ENCODE measurements around the gene UMODL1. TPM values are rescaled to one million over a fixed set of nuclear protein-coding genes. Genes with fewer than 3 reads are reported as not detected.
"Not testable (repeated sequence)": the region's sequence is repeated elsewhere in the genome, so short reads cannot be mapped to it uniquely, and the experiment has no call there.

The UMODL1 gene
- total RNA-seq, 1 experiment from 2014 or later: 0.30 TPM

DNA sequence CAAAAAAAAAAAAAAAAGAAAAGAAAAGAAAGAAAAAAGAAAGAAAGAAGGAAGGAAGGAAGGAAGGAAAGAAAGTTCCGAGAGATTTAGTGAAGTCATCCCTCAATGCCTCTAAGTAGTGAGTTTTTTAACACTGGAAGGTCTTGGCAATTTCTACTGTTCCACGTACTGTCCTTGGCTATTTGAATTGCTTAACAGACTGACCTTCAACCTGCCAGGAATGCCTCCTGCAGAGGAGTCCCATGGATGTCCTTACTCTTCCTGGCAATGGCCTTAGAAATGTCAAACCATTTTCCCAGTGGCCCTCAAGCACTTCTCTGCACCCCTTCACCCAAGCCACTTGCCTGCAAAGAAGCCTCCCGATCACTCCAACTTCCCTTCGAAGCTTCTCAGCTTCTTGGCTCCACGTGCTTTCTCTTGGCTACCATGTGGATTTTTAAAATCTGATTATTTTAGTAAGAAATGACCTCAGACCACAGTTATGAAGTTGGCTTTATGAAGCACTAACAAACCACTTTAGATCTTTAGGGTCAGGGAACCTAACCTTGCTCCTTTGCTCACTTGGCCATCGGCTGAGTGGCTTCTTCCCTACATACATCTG lies 104.1 kb downstream of the UMODL1 start:
- Histone ChIP-seq H3K9me3 (replicated peaks) (no peaks in the 10 kb centered on the region), H3K36me3 (no peaks in the 10 kb centered on the region), H3K4me1 (no peaks in the 10 kb centered on the region; the same call in 1 of the 2 replicates), H3K27ac (no peak overlapping the region), H3K4me3 (no peak overlapping the region), H3K27me3 (no peaks in the 10 kb centered on the region; the same call in 1 of the 2 replicates)
- no peak for DNase-seq

DNA sequence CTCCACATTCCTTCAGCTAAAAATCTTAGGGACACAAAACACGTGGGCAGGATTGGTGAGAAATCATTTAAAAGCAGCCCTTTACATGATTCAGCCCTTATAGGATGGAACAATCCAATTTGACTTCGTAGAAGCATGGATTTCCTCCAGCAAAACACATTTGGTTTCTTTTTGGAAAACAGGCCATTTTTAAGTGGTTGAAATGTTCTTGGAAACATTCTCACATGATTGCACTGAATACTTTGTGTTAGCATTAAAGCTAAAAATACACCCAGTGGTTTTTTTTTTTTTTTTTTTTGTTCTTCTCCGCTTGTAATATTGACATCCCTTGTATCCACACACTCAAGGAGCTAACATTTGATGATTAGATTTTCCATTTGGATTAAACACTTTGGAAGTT lies 105.7 kb downstream of the UMODL1 start:
- no peaks in the 10 kb centered on the region; the same call in 1 of the 2 replicates for H3K4me1 ChIP-seq
- H3K9me3 ChIP-seq (replicated peaks): no peaks in the 10 kb centered on the region
- no peak overlapping the region for H3K4me3 ChIP-seq
- H3K36me3 ChIP-seq: no peaks in the 10 kb centered on the region
- no peak for DNase-seq
- H3K27ac ChIP-seq: no peak overlapping the region
- no peaks in the 10 kb centered on the region; the same call in 1 of the 2 replicates for H3K27me3 ChIP-seq

DNA sequence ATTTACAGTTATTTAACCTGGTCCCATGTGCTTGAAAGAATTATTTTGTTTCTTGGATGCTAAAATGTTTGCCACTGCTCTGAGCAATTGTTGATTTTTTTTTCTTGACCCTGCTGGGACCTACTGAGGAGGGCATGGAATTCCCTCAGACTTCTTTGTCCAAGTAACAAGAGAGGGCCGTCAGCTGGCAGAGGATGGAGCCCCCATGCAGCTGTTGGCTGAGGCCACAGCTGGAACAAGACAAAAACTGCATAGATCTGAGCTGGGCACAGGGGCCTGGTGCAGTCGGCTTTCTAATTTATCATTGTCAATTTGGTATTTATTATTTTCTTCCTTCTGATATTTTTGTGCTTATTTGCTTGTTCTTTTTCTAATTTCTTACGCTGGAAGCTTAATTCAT lies 108.2 kb downstream of the UMODL1 start:
- H3K4me3 ChIP-seq: no peak overlapping the region
- no peak overlapping the region for H3K27ac ChIP-seq
- peak in 1 of 2 experiments; percentile 51 for DNase-seq
- H3K36me3 ChIP-seq: no peaks in the 10 kb centered on the region
- no peaks in the 10 kb centered on the region for H3K9me3 ChIP-seq (replicated peaks)
- H3K27me3 ChIP-seq: no peaks in the 10 kb centered on the region
- H3K4me1 ChIP-seq: no peaks in the 10 kb centered on the region; the same call in 1 of the 2 replicates

DNA sequence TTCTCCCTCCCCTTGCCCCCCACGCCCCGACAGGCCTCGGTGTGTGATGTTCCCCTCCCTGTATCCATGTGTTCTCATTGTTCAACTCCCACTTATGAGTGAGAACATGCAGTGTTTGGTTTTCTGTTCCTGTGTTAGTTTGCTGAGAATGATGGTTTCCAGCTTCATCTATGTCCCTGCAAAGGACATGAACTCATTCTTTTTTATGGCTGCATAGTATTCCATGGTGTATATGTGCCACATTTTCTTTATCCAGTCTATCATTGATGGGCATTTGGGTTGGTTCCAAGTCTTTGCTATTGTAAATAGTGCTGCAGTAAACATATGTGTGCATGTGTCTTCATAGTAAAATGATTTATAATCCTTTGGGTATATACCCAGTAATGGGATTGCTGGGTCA lies 108.9 kb downstream of the UMODL1 start:
- H3K9me3 ChIP-seq (replicated peaks); H3K27me3 ChIP-seq; H3K27ac ChIP-seq; H3K4me1 ChIP-seq; H3K36me3 ChIP-seq; DNase-seq; H3K4me3 ChIP-seq: not testable (repeated sequence)

DNA sequence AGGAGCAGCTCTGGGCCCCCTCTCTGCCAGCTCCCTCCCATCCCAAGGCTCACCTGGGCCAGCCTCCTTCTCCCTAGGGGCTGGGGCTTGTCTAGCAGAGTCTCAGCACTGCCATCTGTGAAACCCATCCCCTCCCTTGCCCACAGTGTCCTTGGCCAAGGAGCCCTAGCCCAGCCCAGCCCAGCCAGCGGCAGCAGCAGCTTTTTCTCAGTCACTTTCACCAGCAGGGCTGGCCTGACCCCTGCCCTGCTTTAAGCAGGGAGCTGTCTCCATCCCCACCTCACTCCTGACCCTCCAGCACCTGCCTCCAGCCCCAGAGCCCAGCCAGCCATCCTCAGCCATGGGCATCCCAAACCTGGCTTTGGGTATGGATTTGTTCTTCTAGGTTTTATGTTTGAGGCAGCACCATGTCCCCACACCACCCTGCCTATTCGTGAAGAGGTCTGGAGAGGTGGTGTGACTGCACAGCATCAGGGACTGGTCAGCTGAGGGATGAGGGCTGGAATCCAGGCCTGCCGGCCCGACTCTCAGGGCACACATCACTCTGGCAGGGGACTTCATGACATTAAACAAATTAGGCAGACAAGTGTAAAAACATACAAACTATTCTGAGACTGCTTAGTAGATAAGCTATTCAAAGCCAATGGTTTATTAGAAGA lies 111.7 kb downstream of the UMODL1 start:
- no peaks in the 10 kb centered on the region for H3K9me3 ChIP-seq (replicated peaks)
- DNase-seq: no peak

DNA sequence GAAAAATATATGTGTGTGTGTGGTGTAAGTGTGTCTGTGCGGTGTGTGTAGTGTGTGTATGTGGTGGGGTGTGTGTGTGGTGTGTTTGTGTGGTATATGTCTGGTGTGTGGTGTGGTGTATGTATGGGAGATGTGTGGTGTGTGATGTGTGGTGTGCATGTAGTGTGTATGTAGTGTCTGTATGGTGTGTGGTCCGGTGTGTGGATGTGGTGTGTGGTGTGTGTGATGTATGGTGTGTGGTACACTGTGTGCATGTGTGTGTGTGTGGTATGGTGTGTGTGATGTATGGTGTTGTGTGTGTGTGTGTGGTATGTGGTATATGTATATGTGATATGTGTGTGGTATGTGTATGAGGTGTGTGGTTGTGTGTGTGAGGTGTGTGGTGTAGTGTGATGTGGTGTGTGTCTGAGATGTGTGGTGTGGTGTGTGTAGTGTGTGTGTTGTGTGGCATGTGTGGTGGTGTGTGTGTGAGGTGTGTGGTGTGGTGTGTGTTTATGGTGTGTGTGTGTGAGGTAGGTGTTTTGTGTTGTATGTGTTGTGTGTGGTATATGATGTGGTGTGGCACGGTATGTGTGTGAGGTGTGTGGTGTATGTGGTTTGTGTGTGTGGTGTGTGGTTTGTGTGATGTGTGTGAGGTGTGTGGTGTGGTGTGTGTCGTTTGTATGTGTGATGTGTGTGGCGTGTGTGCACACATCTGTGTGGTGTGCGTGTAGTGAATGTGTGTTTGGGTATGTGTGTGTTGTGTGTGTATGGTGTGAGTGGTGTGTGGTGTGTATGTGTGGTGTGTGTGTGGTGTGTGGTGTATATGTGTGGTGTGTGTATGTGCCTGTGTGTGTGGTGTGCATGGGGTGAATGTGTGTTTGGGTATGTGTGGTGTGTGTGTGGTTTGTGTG lies 112.5 kb downstream of the UMODL1 start:
- Histone ChIP-seq H3K27ac (no peak overlapping the region), H3K4me1 (no peaks in the 10 kb centered on the region; the same call in 1 of the 2 replicates)
- no peak for DNase-seq

More for the DNA sequence above, 111.7 kb downstream of the UMODL1 start:
- Histone ChIP-seq H3K36me3 (no peaks in the 10 kb centered on the region), H3K27me3 (no peaks in the 10 kb centered on the region), H3K4me1 (no peaks in the 10 kb centered on the region; the same call in 1 of the 2 replicates), H3K27ac (no peak overlapping the region), H3K4me3 (no peak overlapping the region)

DNA sequence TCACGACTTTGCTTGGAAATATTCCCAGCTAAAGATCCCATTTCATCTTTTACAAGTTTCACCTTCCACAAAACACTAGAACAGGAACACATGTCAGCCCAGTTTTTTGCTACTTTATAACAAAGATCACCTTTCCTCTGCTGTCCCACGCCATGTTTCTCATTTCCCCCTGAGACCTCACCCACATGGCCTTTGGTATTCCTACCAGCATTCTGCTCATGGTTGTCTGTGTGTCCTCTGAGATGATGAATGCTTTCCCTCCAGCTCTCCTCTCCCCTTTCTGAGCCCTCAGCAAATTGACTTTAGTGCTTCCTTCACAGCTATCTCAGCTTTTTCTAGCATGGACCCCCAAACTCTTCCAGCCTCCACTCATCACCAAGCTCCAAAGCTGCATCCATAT lies 115.5 kb downstream of the UMODL1 start:
- no peak overlapping the region for H3K27ac ChIP-seq
- H3K36me3 ChIP-seq: no peaks in the 10 kb centered on the region
- no peak for DNase-seq
- no peak overlapping the region for H3K4me3 ChIP-seq
- H3K4me1 ChIP-seq: no peaks in the 10 kb centered on the region
- no peaks in the 10 kb centered on the region for H3K27me3 ChIP-seq
- H3K9me3 ChIP-seq (replicated peaks): no peaks in the 10 kb centered on the region

More for the DNA sequence above, 112.5 kb downstream of the UMODL1 start:
- no peaks in the 10 kb centered on the region for H3K36me3 ChIP-seq
- H3K9me3 ChIP-seq (replicated peaks): no peaks in the 10 kb centered on the region
- H3K27me3 ChIP-seq: no peaks in the 10 kb centered on the region
- H3K4me3 ChIP-seq: no peak overlapping the region

DNA sequence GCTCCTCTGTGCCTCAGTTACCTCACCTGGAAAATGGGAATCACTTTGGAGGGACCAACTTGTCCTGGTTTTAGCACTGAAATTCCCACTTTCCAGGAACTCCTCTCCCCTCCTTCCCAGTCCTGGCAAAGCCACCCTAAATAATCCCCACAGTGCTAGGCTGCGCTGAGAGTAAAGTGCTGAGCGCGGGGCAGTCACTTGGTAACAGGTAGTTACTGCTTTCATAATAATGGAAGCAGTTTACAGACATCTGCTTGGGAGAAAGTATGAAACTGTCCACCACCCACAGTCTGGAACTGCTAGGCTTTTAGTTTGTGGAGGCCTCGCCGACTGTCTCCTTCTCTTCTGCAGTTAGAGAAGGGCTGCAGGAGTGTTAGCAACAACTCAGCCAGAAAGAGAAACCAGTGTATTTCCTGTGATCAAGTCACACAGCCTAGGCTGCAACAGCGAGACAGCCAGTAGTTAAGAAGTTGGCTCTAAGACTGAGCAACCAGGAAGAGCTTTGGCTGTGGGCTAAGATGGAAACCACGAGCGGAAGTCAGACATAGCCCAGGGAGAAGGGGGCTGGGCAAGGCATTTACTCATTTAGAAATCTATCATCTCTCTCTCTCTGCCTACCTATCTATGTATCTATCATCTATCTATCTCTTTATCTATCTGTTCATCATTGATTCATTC lies 117.0 kb downstream of the UMODL1 start:
- Histone ChIP-seq H3K4me3 (no peak overlapping the region), H3K4me1 (peaks cover 3% of the 10 kb centered on the region; the same call in 1 of the 2 replicates), H3K27me3 (no peaks in the 10 kb centered on the region), H3K27ac (no peak overlapping the region), H3K36me3 (no peaks in the 10 kb centered on the region), H3K9me3 (replicated peaks) (no peaks in the 10 kb centered on the region)
- no peak for DNase-seq

DNA sequence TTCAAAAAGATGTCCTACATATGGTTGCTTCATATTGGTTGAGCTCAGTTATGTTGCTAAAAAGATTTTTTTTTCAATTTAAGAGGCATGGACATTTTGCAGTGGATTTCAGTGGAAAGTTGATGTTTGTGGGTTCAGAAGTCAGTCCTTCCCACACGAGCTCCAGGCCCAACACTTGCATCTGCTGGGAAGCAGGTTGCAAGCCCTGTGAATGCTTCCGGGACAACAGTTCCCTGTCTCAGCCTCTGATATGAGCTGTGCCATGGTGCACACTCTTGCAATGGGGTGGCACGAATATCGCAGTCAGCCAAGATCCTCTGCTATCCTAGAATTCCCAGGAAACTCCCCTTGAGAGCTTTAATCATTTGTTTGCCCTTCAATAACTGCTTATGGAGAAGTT lies 117.5 kb downstream of the UMODL1 start:
- no peaks in the 10 kb centered on the region for H3K9me3 ChIP-seq (replicated peaks)

DNA sequence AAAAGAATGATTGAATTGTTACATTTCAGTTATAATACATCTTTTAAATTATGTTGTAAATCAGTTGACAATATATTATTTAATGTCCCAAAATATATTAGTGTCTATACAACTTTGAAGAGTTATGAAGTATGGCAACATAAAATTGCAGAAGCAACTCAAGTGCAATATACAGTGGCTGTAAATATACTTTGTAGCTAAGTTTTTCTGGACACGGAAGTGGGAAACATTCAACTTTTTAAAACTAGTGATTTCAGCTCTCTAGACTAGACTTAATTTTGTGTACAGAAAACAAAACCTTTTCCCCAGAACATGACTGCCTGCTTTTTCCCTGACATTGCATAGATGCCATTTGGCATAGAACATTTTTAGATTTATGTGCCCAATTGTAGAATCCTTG lies 118.3 kb downstream of the UMODL1 start:
- Histone ChIP-seq H3K4me1 (peaks cover 3% of the 10 kb centered on the region; the same call in 1 of the 2 replicates), H3K36me3 (no peaks in the 10 kb centered on the region), H3K27me3 (no peaks in the 10 kb centered on the region), H3K9me3 (replicated peaks) (no peaks in the 10 kb centered on the region), H3K4me3 (no peak overlapping the region), H3K27ac (no peak overlapping the region)
- DNase-seq: no peak

More for the DNA sequence above, 117.5 kb downstream of the UMODL1 start:
- Histone ChIP-seq H3K27me3 (no peaks in the 10 kb centered on the region), H3K36me3 (no peaks in the 10 kb centered on the region), H3K4me1 (peaks cover 3% of the 10 kb centered on the region; the same call in 1 of the 2 replicates), H3K27ac (no peak overlapping the region), H3K4me3 (no peak overlapping the region)
- DNase-seq: no peak

DNA sequence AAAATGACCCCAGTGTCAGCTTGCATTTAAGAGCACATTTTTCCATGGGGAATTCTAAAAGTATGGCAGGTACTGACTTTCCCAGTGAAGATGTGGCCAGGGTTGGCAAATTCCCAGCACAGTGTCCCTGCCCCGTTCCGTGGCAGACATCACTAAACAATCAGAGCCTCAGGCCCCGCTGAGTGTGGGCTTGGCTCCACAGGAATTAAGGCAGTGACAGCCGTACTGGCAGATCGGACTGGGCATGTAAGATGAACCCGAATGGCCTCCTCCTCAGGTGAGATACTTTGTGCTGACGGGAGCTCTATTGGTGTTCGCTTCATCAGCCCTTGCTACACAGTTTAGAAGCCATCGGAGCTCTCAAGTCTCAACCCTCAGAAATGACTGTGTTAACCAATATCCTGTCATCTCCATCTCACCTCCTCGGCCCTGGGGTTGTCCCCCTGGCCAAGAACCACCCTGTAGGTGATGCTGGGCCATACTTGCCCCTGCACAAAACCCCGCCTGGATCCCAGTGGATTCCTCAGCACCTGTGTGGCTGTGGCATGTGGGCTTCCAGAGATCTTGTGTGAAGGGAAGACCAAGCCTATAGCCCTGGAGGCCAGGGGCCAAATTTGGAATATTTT lies 118.9 kb downstream of the UMODL1 start:
- H3K27ac ChIP-seq: no peak overlapping the region
- H3K9me3 ChIP-seq (replicated peaks): no peaks in the 10 kb centered on the region
- no peaks in the 10 kb centered on the region for H3K27me3 ChIP-seq
- peaks cover 3% of the 10 kb centered on the region; the same call in 1 of the 2 replicates for H3K4me1 ChIP-seq
- H3K4me3 ChIP-seq: no peak overlapping the region
- no peak for DNase-seq
- H3K36me3 ChIP-seq: no peaks in the 10 kb centered on the region

DNA sequence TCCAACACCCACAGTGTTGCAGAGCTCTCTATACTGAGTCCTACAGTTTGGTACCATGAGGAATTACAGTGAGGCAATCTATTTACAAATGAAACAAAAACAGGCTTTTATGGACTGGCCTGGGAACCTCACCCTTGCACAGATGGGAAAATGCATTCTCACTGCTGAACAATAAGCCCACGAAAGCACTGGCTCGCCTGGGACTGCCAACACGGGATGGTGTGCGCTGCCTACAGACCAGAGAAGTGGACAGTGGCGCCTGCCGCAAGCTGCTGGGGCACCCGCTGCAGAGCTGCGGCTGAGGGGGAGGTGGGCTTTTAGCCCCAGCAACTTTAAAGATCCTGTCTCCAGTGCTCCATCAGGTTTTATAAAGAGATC lies 119.4 kb downstream of the UMODL1 start:
- H3K27me3 ChIP-seq: no peaks in the 10 kb centered on the region
- DNase-seq: no peak
- peaks cover 3% of the 10 kb centered on the region; the same call in 1 of the 2 replicates for H3K4me1 ChIP-seq
- no peak overlapping the region for H3K27ac ChIP-seq
- no peak overlapping the region for H3K4me3 ChIP-seq
- no peaks in the 10 kb centered on the region for H3K9me3 ChIP-seq (replicated peaks)
- no peaks in the 10 kb centered on the region for H3K36me3 ChIP-seq

DNA sequence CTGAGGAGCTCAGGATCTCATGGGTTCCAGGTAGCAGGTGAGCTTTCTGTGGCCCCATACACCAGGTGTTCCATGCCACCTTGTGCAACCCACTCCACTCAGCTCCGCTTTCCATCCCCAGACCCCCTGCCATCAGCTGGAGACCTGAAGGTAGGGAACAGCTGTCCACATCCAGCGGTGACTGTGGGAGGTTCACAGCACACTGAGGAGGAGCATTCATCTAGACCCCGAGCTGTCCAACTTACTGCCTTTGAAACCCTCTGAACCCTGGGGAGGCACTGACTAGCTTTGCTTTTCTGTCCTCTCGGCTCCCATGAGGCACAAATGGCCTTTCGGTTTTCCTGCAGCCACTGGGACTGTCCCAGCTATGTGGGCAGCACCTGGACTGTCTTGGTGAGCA lies 119.9 kb downstream of the UMODL1 start:
- Histone ChIP-seq H3K27me3 (no peaks in the 10 kb centered on the region), H3K9me3 (replicated peaks) (no peaks in the 10 kb centered on the region), H3K4me3 (no peak overlapping the region), H3K27ac (no peak overlapping the region), H3K36me3 (no peaks in the 10 kb centered on the region), H3K4me1 (peaks cover 3% of the 10 kb centered on the region; the same call in 1 of the 2 replicates)
- no peak for DNase-seq
